ENCODE data around the gene SMARCC2.
A peak's percentile ranks its signal among the peaks of the same experiment; 100 is the strongest.
"Not testable (repeated sequence)": the region's sequence is repeated elsewhere in the genome, so short reads cannot be mapped to it uniquely, and the experiment has no call there.

The SMARCC2 gene

DNA sequence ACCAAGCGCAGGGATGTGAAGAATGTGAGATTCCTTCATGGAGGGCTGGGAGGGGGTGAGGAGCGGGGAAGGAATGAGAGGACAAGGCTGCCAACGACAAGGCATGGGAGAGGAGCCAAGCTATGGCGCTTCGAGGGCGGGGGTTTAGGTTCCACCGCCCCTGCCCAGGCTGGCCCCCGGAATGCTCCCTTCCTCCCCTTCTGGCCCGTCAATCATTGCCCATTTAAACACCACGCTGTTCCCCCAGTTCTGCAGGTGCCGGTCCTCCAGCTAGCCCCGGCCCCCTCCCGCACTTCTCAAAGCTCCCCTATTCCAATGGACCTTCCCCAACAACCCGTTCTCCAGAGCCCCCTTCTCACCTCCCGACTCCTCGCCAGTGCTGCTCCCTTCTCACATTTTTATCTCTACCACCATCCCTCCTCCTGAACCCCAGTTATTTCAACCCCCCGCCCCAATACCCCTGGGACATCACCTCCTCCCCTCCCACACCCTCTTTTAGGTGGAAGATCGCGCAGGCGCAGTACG lies 32.0 kb upstream of the SMARCC2 start:
- Mint-ChIP-seq H3K4me3 (peak overlapping the region; percentile 100), H3K9me3 (no peaks in the 10 kb centered on the region), H3K4me1 (peaks cover 47% of the 10 kb centered on the region), H3K27ac (peak overlapping the region; percentile 99), H3K36me3 (peaks cover 37% of the 10 kb centered on the region)
- ATAC-seq, result peak; percentile 31
- no peak for DNase-seq (ENCODE audit: low spot score in 2 of 2)

DNA sequence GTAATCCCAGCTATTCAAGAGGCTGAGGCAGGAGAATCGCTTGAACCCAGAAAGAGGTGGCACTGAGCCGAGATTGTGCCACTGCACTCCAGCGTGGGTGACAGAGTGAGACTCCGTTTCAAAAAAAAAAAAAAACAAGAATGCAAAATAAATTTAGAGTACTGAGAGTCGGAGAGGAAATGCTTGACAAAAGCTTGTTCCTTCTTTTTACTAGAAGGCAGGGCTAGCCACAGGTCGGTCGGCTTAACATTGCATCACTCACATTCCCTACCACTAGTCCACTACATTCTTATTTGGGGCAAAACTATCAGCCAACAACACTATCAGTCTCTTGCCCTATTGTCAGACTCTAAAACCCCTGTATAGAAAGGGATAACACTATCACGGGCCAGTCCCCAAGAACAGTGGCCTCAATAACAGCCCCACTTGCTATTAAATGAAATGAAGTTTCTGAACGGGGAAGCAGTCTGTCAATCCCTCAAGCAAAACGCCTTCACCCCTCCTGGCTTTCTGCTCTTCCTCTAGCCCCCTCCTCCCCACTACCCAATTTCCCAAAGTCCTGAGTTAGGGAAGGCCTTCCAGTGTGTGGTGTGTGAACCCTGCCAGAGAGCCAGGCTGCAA lies 31.4 kb upstream of the SMARCC2 start:
- H3K27ac Mint-ChIP-seq, result peak overlapping the region; percentile 99
- H3K9me3 Mint-ChIP-seq, result no peaks in the 10 kb centered on the region
- ATAC-seq (no peak), DNase-seq (ENCODE audit: low spot score in 2 of 2) (no peak)
- H3K4me3 Mint-ChIP-seq, result peak overlapping the region; percentile 100
- peaks cover 37% of the 10 kb centered on the region for H3K36me3 Mint-ChIP-seq
- peaks cover 46% of the 10 kb centered on the region for H3K4me1 Mint-ChIP-seq

DNA sequence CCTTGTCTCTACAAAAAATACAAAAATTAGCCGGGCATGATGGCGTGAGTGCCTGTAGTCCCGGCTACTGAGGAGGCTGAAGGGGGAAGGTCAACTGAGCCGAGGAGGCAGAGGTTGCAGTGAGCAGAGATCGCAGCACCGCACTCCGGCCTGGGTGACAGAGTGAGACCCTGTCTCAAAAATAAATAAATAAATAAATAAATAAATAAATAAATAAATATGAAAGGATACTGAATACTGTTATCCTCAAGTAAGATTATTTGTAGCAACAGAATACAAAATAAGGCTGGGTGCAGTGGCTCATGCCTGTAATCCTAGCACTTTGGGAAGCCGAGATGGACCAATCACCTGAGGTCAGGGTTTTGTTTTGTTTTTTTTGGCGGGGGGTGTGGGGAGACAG lies 30.6 kb upstream of the SMARCC2 start:
- Mint-ChIP-seq H3K4me3 (no peak overlapping the region), H3K4me1 (peaks cover 38% of the 10 kb centered on the region), H3K36me3 (peaks cover 38% of the 10 kb centered on the region), H3K9me3 (no peaks in the 10 kb centered on the region), H3K27ac (no peak overlapping the region)
- no peak for DNase-seq (ENCODE audit: low spot score in 2 of 2)
- ATAC-seq, result no peak

DNA sequence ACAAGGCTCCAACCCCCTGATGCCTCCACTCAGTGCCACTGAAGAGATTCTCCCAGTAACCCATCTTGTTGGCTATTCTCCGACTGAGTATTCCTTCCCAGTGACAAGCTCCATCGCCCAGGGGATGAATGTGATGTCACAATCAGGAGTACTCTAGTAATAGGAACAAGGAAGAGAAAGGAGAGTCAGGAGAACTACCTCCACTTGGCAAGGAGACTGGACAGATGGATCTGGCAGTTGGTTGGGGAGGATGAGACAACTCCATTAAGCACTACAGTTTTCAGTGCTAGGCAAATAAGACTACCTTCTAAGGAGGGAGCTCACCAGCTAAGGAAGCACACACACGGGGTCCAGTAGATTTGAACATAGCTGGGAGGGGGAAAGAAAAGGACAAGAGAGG lies 27.2 kb upstream of the SMARCC2 start:
- H3K4me3 Mint-ChIP-seq, result no peak overlapping the region
- no peak for DNase-seq (ENCODE audit: low spot score in 2 of 2)
- H3K27ac Mint-ChIP-seq, result peak overlapping the region; percentile 44
- ATAC-seq, result no peak
- H3K9me3 Mint-ChIP-seq, result no peaks in the 10 kb centered on the region
- peaks cover 62% of the 10 kb centered on the region for H3K36me3 Mint-ChIP-seq
- H3K4me1 Mint-ChIP-seq, result peaks cover 18% of the 10 kb centered on the region

DNA sequence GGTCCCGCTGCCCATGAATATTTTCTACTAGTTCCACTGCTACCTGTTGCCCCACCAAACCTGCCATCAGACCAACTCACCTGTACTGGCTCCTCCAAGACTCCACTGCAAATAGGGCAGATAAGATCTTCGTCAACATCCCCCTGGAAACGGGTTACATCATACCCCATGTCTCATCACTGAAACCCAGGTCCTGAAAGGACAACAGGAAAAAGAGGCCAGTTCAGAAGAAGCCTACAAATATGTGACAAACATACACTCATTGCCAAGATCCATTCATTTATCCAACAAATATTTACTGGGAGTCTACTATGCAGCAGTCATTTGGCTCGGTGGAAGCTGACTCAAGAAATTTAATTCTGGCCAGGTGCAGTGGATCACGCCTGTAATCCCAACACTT lies 24.6 kb upstream of the SMARCC2 start:
- H3K27ac Mint-ChIP-seq, result no peak overlapping the region
- ATAC-seq, result no peak
- DNase-seq (ENCODE audit: low spot score in 2 of 2), result no peak
- no peak overlapping the region for H3K4me3 Mint-ChIP-seq
- H3K36me3 Mint-ChIP-seq, result peaks cover 84% of the 10 kb centered on the region
- H3K4me1 Mint-ChIP-seq, result peaks cover 6% of the 10 kb centered on the region
- no peaks in the 10 kb centered on the region for H3K9me3 Mint-ChIP-seq

DNA sequence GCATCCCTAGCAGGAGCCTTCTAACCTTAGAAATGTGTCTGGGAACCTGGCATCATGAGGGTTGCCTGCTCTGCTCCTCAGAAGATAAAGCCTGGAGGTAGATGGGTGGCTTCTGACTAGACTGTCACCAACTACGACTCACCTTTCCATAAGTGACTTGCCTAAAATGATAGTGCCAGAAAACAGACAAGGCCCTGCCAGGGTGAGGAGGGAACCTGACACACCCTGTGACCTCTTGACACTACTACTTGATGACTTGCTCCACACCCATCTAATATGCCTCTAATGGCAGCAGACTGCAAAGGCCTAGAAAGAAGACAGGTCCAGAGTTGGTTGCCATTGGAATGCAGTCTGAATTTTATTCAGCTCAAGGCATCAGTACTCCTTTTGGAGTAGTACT lies 23.1 kb upstream of the SMARCC2 start:
- Mint-ChIP-seq H3K36me3 (peaks cover 99% of the 10 kb centered on the region), H3K27ac (no peak overlapping the region), H3K4me1 (peaks cover 6% of the 10 kb centered on the region), H3K4me3 (no peak overlapping the region), H3K9me3 (no peaks in the 10 kb centered on the region)
- no peak for DNase-seq (ENCODE audit: low spot score in 2 of 2)
- ATAC-seq, result peak; percentile 95

DNA sequence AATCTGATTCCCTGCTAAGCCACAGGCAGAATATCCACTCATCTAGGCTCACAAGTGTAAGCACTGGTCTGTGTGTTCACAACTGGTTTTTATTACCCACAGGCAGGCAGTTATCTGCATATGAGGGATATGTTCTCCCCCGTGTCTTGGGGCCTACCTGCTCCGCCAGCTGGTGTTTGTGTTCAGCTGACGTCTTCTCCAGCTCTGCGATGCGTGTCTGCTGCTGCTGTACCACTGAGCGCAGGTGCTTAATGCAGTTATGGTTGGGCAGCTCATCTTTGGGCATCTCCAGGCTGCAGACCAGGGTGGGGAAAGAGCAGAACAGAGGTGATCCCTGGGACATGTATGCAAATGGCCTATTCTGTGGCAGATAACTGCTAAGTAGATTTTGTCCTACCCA lies 18.7 kb upstream of the SMARCC2 start:
- no peak overlapping the region for H3K4me3 Mint-ChIP-seq
- H3K36me3 Mint-ChIP-seq, result peaks cover 90% of the 10 kb centered on the region
- no peaks in the 10 kb centered on the region for H3K4me1 Mint-ChIP-seq
- no peak for ATAC-seq
- no peaks in the 10 kb centered on the region for H3K9me3 Mint-ChIP-seq
- DNase-seq (ENCODE audit: low spot score in 2 of 2), result no peak
- H3K27ac Mint-ChIP-seq, result no peak overlapping the region

DNA sequence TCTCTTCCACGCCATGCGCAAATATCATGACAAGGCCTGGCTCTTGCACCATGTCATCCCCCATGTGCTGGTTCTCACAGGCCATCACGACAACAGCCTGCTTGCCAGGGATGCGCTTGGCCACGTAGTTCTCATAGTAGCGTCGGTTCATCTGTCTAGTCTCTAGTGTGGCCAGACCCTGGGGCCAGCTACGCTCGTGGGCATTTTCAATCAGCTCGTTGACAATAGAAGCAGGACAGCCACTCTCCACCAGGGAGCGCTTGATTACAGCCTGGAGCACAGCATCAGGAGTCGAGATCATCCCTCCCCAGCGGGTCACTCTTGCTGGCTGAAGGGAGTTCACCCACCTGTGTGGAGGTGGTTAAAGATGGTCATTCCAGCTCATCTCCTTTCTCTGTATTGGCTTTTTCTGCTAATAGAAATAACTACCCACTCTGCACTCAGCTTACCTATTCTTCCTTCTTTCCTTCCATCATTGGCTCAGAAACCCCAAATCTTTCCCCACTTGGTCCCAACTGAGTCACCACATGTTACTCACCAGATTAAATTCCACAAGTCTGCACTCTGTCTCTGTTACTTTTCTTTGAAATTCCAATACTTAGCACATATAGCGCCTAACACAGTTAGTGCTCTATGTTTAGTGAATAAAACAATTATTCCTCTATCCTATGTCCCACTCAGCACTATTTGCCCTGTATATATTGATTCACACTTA lies 17.3 kb upstream of the SMARCC2 start:
- no peak overlapping the region for H3K27ac Mint-ChIP-seq
- peak; percentile 73 for ATAC-seq
- no peaks in the 10 kb centered on the region for H3K4me1 Mint-ChIP-seq
- no peak overlapping the region for H3K4me3 Mint-ChIP-seq
- H3K36me3 Mint-ChIP-seq, result peaks cover 76% of the 10 kb centered on the region
- H3K9me3 Mint-ChIP-seq, result no peaks in the 10 kb centered on the region
- DNase-seq (ENCODE audit: low spot score in 2 of 2), result no peak

DNA sequence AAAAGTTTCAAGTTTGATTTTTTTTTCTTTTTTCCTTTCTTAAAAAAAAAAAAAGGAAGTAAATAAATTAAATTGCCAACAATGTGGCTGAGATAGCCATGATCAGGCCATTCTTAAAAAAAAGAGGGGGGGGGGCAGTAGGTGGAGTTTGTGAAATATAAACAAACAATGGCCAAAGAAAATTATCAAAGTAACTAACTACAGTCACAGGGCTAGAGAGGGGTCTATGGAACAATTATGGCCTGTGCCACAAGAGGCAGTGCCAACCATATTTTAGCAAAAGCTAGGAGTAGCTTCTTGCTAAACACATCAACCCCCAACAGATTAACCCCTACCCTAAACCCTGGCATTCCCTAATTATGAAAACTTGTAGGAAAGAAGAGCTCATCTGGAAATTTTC lies 16.2 kb upstream of the SMARCC2 start:
- no peaks in the 10 kb centered on the region for H3K4me1 Mint-ChIP-seq
- DNase-seq (ENCODE audit: low spot score in 2 of 2), result no peak
- no peaks in the 10 kb centered on the region for H3K9me3 Mint-ChIP-seq
- ATAC-seq, result no peak
- peaks cover 64% of the 10 kb centered on the region for H3K36me3 Mint-ChIP-seq
- H3K4me3 Mint-ChIP-seq, result no peak overlapping the region
- H3K27ac Mint-ChIP-seq, result no peak overlapping the region

DNA sequence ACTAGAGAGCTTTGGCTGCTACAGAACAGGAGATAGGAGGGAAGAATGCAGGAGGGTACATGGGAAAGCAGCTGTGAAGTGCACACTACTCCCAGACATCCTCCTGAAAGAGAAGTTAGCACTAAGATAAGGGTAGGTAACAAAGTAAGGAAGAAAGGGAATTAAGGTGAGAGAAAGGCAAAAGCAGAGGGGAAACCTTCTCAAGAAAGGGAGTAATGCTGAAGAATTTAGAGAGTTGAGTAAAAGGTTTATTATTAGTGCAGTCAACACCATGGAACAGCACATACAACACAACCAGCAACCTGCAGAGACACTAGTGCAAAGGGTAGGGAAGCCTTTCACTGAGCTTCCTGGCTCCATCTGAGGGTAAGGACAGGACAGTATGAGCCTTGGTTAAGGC lies 15.0 kb upstream of the SMARCC2 start:
- Mint-ChIP-seq H3K27ac (no peak overlapping the region), H3K9me3 (no peaks in the 10 kb centered on the region), H3K4me1 (no peaks in the 10 kb centered on the region), H3K36me3 (peaks cover 52% of the 10 kb centered on the region), H3K4me3 (no peak overlapping the region)
- DNase-seq (ENCODE audit: low spot score in 2 of 2), result no peak
- no peak for ATAC-seq

DNA sequence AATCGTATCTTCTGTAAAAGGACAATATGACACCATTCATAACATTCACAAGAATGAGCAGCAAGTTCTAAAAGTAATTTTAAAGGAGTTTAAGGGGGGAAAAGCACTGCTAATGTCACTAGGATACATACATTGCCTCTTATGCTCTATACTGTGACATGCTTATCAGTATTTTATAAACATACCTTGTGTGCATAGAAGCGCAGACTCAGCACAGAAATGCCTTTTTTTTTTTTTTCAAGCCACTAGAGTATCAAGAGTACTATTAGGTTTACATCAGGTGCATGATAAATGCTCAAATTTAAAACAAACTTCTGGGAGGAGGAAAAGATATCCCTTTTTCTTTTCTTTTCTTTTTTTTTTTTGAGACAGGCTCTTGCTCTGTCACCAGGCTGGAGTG lies 13.6 kb upstream of the SMARCC2 start:
- H3K27ac Mint-ChIP-seq, result peak overlapping the region; percentile 38
- H3K9me3 Mint-ChIP-seq, result no peaks in the 10 kb centered on the region
- no peaks in the 10 kb centered on the region for H3K4me1 Mint-ChIP-seq
- peaks cover 38% of the 10 kb centered on the region for H3K36me3 Mint-ChIP-seq
- ATAC-seq, result no peak
- no peak overlapping the region for H3K4me3 Mint-ChIP-seq
- DNase-seq (ENCODE audit: low spot score in 2 of 2), result no peak

DNA sequence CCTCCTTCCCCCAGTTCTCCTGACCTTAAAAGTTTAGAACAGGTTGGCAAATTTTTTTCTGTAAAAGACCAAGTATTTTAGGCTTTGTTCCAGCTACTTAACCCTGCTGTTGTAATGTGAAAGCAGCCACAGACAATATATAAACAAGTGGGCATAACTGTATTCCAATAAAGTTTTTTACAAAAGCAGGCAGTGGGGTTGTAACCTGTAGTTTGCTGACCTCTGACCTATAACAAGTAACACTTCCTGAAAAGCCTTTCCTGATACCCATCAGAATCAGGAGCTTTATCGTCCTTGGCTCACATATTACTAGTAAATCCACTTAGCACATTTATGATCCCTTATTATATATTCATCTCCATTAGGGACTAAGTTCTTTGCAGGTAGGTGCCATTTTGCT lies 13.1 kb upstream of the SMARCC2 start:
- Mint-ChIP-seq H3K4me1 (no peaks in the 10 kb centered on the region), H3K36me3 (peaks cover 33% of the 10 kb centered on the region), H3K9me3 (no peaks in the 10 kb centered on the region), H3K4me3 (no peak overlapping the region), H3K27ac (peak overlapping the region; percentile 38)
- no peak for DNase-seq (ENCODE audit: low spot score in 2 of 2)
- no peak for ATAC-seq

DNA sequence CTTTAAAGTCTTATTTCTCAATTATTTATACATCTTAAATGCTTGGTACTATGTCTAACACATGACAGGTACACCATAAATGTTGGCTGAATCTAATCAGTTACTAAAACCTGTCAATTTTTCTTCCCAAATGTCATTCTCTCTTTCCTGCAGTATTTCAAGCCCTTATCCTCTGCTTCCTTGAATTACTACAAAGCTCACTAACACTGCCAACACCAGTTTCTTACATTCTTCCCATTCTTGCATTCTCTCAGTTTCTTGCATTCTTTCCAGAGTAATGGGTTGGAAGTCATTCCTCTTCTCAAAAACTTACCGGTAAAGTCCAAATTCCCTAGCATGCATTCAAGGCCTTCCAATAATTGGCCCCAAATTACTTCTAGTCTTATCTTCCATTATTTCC lies 9.6 kb upstream of the SMARCC2 start:
- peaks cover 5% of the 10 kb centered on the region for H3K4me1 Mint-ChIP-seq
- no peak overlapping the region for H3K4me3 Mint-ChIP-seq
- DNase-seq (ENCODE audit: low spot score in 2 of 2), result no peak
- H3K36me3 Mint-ChIP-seq, result no peaks in the 10 kb centered on the region
- no peaks in the 10 kb centered on the region for H3K9me3 Mint-ChIP-seq
- no peak for ATAC-seq
- no peak overlapping the region for H3K27ac Mint-ChIP-seq

DNA sequence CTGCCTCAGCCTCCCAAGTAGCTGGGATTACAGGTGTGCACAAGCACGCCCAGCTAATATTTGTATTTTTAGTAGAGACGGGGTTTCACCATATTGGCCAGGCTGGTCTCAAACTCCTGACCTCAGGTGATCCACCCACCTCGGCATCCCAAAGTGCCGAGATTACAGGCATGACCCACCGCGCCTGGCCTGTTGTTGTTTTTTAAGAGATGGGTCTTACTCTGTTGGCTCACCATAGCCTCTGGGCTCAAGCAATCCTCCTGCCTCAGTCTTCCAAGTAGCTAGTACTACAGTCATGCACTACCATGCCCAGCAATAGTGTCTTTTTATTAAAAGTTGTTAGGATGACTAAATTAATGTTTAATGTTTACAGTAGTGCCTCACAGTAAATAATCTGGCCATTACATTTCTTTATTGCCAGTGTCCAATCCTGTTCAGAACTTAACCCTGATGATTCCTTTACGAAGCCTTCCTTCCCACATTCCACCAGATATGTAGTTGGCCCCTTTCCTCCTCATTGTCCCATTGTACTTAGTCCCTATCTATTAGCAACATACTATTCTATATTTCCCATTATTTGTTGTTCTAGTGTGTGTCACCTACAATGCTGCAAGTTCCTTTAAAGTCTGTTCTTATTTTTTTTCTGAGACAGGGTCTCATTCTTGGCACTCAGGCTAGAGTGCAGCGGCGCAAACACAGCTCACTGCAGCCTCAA lies 8.8 kb upstream of the SMARCC2 start:
- Mint-ChIP-seq H3K9me3 (no peaks in the 10 kb centered on the region), H3K36me3 (no peaks in the 10 kb centered on the region), H3K4me3 (no peak overlapping the region), H3K27ac (no peak overlapping the region), H3K4me1 (peaks cover 11% of the 10 kb centered on the region)
- ATAC-seq (no peak), DNase-seq (ENCODE audit: low spot score in 2 of 2) (no peak)

DNA sequence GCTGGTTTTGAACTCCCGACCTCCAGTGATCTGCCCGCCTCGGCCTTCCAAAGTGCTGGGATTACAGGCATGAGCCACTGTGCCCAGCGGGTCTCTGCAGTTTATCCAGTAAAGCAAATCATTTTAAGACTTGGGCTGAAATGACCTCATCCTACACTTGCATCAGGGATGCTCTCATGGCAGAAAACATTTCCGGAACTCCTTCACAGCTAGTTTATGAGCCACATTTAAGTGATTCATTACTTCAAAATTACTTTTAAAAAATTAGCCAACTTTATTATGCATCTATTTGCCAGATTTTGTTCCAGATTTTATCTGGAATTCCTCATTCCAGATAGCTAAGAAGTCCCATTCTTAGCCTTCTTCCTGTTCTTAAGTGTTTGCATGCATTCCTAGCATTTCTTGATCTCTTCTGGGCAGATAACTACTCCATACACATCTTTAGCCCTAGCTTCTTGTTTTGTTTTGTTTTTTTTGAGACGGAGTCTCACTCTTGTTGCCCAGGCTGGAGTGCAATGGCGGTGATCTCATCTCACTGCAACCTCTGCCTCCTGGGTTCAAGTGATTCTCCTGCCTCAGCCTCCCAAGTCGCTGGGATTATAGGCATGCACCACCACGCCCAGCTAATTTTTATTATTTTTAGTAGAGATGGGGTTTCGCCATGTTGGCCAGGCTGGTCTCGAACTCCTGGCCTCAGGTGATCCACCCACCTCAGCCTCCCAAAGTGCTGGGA lies 7.7 kb upstream of the SMARCC2 start:
- not testable (repeated sequence) for H3K27ac Mint-ChIP-seq; H3K4me3 Mint-ChIP-seq; H3K9me3 Mint-ChIP-seq; H3K36me3 Mint-ChIP-seq; ATAC-seq; DNase-seq (ENCODE audit: low spot score in 2 of 2)
- peaks cover 19% of the 10 kb centered on the region for H3K4me1 Mint-ChIP-seq

All from stimulated activated effector memory CD8-positive, alpha-beta T cell treated with anti-CD3 and anti-CD28 coated beads, Interleukin-12 subunit alpha, Interleukin-12 subunit beta, amount 100 ng/mL, for 72 hours (primary cell).